Activated B cell treated with CpG ODN at 0.5 μM for 24 hours (primary cell): ENCODE data around the gene CRB1. TPM values are rescaled to one million over a fixed set of nuclear protein-coding genes. Genes with fewer than 3 reads are reported as not detected.

ENCODE experiments used
- ATAC-seq: fragments of 200-7000 bp; cut with Tn5 transposase; one replicate; pipeline ENCODE4 v1.10.0; 2021; ENCODE audit warnings: low read depth, mild to moderate bottlenecking, moderate library complexity
- CTCF ChIA-PET: fragments of 350-600 bp; sonication (Branson Sonifier 250); formaldehyde crosslinking; loops from one replicate; lab custom pipeline; 2021; ENCODE audit warnings: antibody characterized with exemption; lab: Charles Lee
- POLR2A ChIA-PET: fragments of 350-600 bp; sonication (Branson Sonifier 250); formaldehyde crosslinking; loops from one replicate; lab custom pipeline; 2021; ENCODE audit warnings: antibody characterized with exemption; lab: Charles Lee
- DNase-seq: peaks from one replicate; pipeline ENCODE4 v3.0.0; 2022
- H3K27ac Mint-ChIP-seq: one replicate; pipeline ENCODE4 v1.8.0; 2020; ENCODE audit warnings: mixed read lengths
- H3K27me3 Mint-ChIP-seq: one replicate; pipeline ENCODE4 v1.8.0; 2021; ENCODE audit warnings: mixed read lengths
- H3K36me3 Mint-ChIP-seq: one replicate; pipeline ENCODE4 v1.8.0; 2021; ENCODE audit warnings: low read depth, mixed read lengths
- H3K4me1 Mint-ChIP-seq: one replicate; pipeline ENCODE4 v1.8.0; 2021; ENCODE audit warnings: mixed read lengths
- H3K4me3 Mint-ChIP-seq: one replicate; pipeline ENCODE4 v1.8.0; 2020; ENCODE audit warnings: mild to moderate bottlenecking, mixed read lengths
- H3K9me3 Mint-ChIP-seq: one replicate; pipeline ENCODE4 v1.8.0; 2020; ENCODE audit warnings: mixed read lengths
- CTCF ChIP-seq: fragments of 200-600 bp; IDR thresholded peaks from one replicate; pipeline ENCODE4 v1.8.0; 2022; ENCODE audit warnings: antibody characterized with exemption, mild to moderate bottlenecking
- intact Hi-C: fragments of 100-400 bp; cut with micrococcal nuclease; formaldehyde crosslinking; loops from one replicate; pipeline ENCODE4 v1.15.1; 2024
- total RNA-seq: library from RNA; stranded (reverse); gene quantifications from 2 replicates; pipeline ENCODE4 v1.2.3, GENCODE V29; 2022

The CRB1 gene
- total RNA-seq, 1 donor from 2014 or later: not detected

GRCh38 chr1:197336571-197336970 is 68.5 kb downstream of the CRB1 start:
- no peak for TF ChIP-seq CTCF
- Mint-ChIP-seq H3K27me3 (no peaks in the 10 kb centered on the region), H3K36me3 (no peaks in the 10 kb centered on the region), H3K4me1 (no peaks in the 10 kb centered on the region), H3K27ac (no peak overlapping the region), H3K4me3 (no peak overlapping the region), H3K9me3 (no peaks in the 10 kb centered on the region)
- DNase-seq (no peak), ATAC-seq (no peak)
- POLR2A ChIA-PET: no interaction called here
- intact Hi-C loops: no loop called here
- CTCF ChIA-PET: no interaction called here

- no peaks in the 10 kb centered on the region for H3K9me3 Mint-ChIP-seq
- H3K4me3 Mint-ChIP-seq: no peak overlapping the region
- ChIA-PET CTCF (no interaction called here), POLR2A (no interaction called here)
- DNase-seq (no peak), ATAC-seq (no peak)
- H3K4me1 Mint-ChIP-seq: no peaks in the 10 kb centered on the region
- H3K27ac Mint-ChIP-seq: no peak overlapping the region
- no peak for TF ChIP-seq CTCF
- H3K27me3 Mint-ChIP-seq: peaks cover 3% of the 10 kb centered on the region
- no peaks in the 10 kb centered on the region for H3K36me3 Mint-ChIP-seq
- intact Hi-C loops: no loop called here
Measured at GRCh38 chr1:197339106-197340060, 71.3 kb downstream of the CRB1 start.

- intact Hi-C loops: no loop called here
- ATAC-seq (no peak), DNase-seq (no peak)
- H3K4me1 Mint-ChIP-seq: no peaks in the 10 kb centered on the region
- no peaks in the 10 kb centered on the region for H3K9me3 Mint-ChIP-seq
- ChIA-PET CTCF (no interaction called here), POLR2A (no interaction called here)
- no peak for TF ChIP-seq CTCF
- H3K27me3 Mint-ChIP-seq: peaks cover 10% of the 10 kb centered on the region
- no peak overlapping the region for H3K4me3 Mint-ChIP-seq
- no peaks in the 10 kb centered on the region for H3K36me3 Mint-ChIP-seq
- no peak overlapping the region for H3K27ac Mint-ChIP-seq
Measured at GRCh38 chr1:197341626-197342025, 73.6 kb downstream of the CRB1 start.

- Mint-ChIP-seq H3K4me1 (no peaks in the 10 kb centered on the region), H3K27ac (no peak overlapping the region), H3K27me3 (peaks cover 10% of the 10 kb centered on the region), H3K4me3 (no peak overlapping the region), H3K36me3 (no peaks in the 10 kb centered on the region), H3K9me3 (no peaks in the 10 kb centered on the region)
- DNase-seq (no peak), ATAC-seq (no peak)
- intact Hi-C loops: no loop called here
- TF ChIP-seq CTCF: no peak
- ChIA-PET CTCF (no interaction called here), POLR2A (no interaction called here)
Measured at GRCh38 chr1:197342044-197342565, 74.1 kb downstream of the CRB1 start.

GRCh38 chr1:197342669-197343068 is 74.6 kb downstream of the CRB1 start:
- ATAC-seq: no peak
- Mint-ChIP-seq H3K4me3 (no peak overlapping the region), H3K4me1 (no peaks in the 10 kb centered on the region), H3K27me3 (peaks cover 10% of the 10 kb centered on the region), H3K9me3 (no peaks in the 10 kb centered on the region), H3K27ac (no peak overlapping the region), H3K36me3 (no peaks in the 10 kb centered on the region)
- TF ChIP-seq CTCF: no peak
- DNase-seq: no peak
- ChIA-PET CTCF (no interaction called here), POLR2A (no interaction called here)
- intact Hi-C loops: no loop called here
